ENCODE results near the gene C16orf89.
"Not testable (repeated sequence)": the region's sequence is repeated elsewhere in the genome, so short reads cannot be mapped to it uniquely, and the experiment has no call there.

C16orf89 gene

DNA sequence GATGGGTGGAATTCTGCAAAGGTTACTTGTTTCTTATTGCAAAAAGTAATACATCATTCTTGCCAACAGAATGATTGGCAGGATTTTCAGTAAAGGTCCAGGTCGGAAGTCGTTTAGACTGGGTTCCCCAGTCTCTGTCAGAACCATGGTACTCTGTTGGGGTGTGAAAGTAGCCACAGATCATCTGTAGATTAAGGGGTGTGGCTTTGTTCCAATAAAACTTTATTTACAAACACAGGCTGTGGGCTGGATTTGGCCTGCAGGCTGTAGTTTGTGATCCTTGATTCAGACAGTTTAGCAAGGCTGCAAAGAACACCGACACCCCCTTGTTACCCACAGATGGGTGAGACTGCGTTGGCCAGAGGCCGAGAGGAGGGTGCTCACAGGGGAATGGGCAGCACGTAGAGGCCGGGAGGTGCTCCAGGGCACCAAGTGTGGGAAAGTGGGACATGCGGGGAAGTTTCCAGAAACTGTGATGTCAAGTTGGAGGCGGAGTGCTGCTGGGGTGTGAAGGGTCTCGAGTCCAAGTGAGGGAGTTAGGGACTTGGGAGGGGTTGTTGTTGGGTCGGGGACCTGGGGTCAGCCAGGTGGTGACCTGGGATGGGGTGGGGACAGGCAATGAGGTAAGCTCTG lies 18.5 kb upstream of the C16orf89 start:
- DNase-seq, result not testable (repeated sequence)

GRCh38 chr16:5083646-5084045 lies 17.9 kb upstream of the C16orf89 start:
- not testable (repeated sequence) for DNase-seq

DNA sequence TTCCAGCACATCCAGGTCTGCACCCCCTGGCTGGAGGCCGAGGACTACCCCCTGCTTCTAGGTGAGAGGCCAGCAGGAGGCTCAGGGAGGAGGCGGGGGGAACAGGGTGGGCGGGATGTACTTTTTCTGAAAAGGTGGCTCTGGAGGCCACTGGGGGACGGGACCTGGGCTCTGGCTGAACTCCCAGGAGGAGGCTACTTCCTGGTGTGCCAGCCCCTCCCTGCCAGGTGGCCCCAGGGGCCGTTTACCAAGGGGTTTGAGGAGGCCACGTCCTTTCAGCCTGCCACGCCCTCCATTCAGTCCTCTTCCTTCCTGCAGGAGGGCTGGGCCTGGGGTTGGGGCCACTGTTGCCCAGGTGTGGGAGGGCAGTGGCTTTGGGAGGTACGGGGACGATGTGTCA lies 15.2 kb upstream of the C16orf89 start:
- DNase-seq, result not testable (repeated sequence)

DNA sequence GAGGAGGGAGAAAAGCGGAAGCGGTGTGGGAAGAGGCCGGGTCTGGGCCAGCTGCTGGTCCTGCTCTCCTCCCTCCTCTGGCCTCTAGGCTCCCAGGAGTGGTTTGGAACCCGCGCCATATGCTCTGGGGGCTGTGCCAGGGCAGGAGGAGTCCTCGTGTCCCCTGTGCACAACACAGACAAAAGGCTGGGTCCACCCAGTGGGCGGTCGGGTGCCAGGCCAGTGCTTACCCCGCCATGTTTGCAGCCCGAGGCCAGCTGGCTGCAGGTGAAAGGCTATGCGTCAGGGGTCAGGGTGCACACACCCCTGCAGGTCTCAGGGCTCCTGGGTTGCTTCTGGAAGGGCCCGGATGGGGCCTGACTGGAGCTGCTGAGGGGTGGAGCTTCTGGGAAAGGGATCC lies 14.7 kb upstream of the C16orf89 start:
- not testable (repeated sequence) for DNase-seq

- DNase-seq, result no peak
Observed at GRCh38 chr16:5078626-5079025, 12.9 kb upstream of the C16orf89 start.

DNA sequence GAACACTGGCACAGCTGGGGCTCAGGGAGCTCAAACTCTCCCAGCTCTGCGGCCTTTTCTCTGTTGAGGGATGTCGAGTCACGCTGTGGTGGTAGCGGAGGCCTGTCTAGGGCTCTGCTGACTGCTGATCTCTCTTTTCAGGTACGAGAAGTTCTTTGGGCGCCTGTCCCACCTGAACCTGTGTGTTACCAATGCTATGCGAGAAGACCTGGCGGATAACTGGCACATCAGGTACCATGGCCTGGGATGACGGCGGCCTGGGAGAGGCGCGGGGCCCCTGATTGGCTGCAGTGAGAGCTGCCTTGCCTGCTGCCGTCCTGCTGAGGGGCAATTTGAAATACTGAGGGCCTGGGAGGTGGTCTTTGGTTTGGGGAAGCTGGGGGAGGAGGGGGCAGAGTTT lies 11.5 kb upstream of the C16orf89 start:
- DNase-seq, result no peak

DNA sequence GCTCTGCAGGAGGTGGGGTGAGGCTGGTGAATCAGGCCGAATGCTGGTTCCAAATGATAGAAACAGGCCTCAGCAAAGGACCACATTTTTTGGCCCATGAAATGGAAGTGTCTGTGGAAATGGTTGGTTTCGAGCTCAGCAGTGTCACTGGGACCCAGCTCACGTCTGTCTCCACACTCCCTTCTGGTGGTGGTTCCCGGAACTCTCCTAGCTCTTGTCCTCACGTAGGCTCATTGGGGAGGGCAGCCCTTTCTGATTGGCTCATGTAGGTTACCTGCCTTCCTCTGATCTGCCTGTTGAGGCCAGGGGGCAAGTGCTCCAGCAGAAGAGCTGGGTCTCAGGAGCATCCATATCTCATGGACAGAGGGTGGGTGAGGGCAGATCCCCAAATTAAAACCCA lies 9.9 kb upstream of the C16orf89 start:
- DNase-seq, result no peak

DNA sequence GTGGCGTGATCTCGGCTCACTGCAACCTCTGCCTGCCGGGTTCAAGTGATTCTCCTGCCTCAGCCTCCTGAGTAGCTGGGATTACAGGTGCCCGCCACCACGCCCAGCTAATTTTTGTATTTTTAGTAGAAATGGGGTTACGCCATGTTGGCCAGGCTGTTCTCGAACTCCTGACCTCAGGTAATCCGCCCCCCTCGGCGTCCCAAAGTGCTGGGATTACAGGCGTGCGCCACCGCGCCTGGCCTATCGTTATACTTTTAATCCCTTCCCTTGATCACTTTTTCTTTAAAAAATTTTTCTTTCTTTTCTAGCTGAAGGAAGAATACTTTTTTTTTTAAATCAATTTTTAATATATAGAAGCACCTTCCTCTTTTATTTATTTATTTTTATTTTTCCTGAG lies 8.0 kb upstream of the C16orf89 start:
- DNase-seq, result not testable (repeated sequence)

DNA sequence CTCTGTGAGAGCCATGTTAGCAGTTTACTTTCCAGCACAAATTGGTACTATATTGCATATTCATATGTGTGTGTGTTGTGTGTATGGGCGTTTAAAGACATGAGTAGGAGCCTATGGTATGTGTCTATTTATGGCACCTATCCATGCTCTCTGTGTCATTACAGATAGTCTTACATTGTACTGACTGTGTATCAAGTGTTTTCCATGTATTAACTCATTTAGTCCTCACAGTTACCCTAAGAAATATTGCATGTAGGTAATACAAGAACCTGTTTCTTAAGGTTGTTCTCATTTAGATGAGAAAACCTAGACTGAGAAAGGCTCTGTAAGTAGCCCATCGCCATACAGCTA lies 7.5 kb upstream of the C16orf89 start:
- no peak for DNase-seq

DNA sequence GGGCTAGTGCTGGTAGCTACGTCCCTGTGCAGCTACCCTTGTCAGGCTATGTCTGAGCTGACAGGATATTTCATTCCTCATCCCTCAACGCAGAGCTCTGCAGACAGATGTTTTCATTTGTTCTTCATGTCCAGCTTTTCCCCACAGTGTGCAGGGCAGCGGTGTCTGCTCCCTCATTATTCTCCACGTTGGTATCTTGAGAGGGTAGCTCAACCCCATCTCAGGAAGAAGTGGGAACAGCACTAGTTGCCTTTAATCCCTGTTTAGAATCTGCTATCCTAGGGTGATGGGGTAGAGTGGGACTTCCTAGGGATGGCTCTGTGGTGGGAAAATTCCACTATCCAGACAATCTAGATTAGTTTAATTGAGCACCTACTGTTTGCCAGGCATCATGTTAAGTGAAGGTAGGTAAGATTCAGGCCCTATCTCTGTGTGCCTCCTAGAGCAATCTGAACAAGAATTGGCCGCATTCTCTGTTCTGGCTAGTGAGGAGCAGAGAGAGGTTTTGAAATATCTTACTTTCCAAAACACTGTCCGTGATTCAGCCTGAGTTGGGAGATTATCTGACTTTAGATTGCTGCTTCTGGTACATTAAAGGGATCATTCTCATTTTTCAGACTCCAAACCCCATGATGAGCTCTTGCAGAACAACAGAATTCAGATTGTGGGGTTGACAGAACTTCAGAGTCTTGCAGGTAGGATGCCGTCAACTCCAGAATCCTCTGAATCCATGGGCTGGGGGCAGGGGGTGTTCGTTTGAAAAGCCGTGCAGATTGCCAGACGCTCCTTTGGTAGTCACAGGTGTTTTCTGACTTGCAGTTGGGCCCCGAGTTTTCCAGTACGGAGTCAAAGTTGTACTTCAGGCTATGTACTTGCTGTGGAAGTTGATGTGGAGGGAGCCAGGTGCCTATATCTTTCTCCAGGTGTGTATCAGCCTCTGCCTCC lies 6.8 kb upstream of the C16orf89 start:
- DNase-seq, result no peak

- peak; percentile 91 for DNase-seq
Observed at GRCh38 chr16:5071681-5072333, 6.1 kb upstream of the C16orf89 start, which contains the start of gene ALG1. ALG1 (plus strand) TSS chr16:5071843; CDS start chr16:5071850, 7 bp downstream.

- no peak for DNase-seq
Observed at GRCh38 chr16:5071341-5071680, 5.6 kb upstream of the C16orf89 start.

DNA sequence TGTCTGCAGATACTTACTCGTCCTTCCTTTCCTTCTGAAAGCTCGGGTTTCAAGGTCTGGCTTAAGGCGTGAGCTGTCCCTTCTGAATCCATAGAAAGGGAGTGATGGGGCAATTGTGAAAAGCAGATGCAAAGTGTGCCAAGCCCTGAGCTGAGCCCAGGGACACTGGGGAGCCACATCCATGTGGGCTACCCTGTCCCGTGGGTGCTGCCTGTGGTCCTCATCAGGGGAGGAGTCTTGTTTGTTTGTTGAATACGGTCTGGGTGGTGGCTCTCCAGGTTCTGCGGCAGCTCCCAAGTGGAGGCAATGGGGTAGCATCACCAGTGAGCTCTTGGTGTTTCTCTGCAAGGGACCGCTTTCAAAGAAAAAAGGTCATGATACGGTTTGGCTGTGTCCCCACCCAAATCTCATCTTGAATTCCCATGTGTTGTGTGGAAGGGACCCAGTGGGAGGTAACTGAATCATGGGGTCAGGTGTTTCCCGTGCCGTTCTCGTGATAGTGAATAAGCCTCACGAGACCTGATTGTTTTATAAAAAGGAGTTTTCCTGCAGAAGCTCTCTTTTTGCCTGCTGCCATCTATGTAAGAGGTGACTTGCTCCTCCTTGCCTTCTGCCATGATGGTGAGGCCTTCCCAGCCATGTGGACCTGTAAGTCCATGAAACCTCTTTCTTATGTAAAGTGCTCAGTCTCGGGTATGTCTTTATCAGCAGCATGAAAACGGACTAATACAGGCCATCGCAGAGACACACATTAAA lies 4.9 kb upstream of the C16orf89 start:
- no peak for DNase-seq

DNA sequence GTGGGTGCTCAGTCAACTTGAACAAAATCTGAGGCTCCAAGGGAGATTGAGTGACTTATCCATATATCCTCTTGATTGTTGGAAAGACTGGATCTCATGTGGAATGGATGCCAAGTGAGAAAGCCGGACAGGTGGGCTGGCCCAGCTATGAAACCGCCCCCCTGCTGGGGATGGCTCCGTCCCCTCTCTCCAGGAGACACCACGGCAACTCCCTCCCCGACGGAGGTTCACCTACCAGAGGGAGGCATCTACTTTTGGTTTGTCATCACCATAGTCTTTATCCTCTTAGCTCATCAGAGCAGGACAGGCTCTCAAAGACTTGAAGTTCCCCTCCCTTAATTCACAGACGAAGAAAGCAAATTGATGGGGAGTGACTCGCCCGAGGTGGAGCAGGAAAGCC lies 4.1 kb upstream of the C16orf89 start:
- DNase-seq, result no peak

DNA sequence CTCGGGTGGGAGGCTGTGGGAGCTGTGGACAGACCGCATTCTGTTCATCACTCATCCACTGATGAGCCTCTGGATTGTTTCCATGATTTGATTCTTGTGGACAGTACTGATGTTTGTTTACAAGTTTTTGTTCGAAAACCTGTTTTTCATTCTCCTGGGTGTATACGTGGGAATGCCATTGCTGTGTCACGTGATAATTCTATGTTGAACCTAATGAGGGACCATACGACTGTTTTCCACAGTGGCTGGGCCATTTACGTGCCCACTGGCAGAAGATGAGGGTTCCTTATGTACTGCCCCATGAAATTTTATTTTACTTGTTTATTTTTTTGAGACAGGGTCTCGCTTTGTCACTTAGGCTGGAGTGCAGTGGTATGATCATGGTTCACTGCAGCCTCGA lies 3.3 kb upstream of the C16orf89 start:
- no peak for DNase-seq

DNA sequence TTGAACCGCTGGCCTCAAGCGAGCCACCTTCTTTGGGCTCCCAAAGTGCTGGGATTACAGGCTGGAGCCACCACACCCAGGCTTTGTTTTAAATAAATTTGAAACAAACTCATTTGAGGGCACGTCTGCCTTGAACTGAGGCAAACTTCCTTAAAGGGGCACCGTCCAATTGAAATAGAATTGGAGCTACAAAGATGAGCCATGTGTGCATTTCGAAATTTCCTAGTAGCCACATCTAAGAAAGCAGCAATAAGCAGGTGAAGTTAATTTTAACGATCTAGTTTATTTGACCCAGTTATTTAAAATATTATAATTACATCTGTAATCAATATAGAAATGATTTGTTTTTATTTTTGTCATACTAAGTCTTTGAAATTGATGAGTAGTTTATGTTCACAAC lies 755 bp upstream of the C16orf89 start:
- DNase-seq, result no peak

DNA sequence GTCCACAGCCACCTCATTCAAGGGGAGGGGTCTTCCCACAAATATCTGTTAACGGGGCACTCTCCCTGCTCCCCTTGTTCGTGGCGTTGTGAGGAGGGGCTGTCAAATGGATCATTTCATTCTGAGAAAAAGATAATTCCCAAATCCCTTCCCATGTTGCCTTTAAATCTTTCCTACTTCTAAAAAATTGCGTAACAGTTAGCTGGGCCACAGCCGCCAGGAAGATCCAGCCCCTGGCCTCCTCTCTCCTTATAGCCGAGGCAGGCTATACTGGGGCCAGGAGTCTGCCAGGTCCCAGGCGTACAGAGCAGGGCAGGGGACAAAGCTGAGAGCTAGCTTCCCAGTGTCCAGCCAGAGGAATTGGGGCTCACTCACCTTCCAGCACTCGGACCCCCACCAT lies 430 bp downstream of the C16orf89 start:
- DNase-seq, result no peak

DNA sequence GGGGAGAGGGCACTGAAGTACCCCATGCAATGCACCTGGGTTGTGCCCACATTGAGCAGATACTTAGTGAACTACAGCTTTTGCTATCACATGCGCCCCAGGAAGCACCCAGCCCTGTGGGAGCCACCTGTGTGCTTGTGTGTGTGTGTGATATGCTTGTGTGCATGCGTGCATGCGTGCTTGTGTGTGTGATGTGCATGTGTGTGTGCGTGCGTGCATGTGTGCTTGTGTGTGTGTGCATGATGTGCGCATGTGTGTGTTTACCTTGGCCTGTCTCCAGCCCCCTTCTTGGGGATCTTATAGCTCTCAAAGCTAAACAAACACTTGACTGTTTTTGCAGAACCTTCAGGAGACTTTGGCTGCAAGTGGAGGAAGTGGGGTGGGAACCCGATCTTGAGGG lies 841 bp downstream of the C16orf89 start:
- no peak for DNase-seq

DNA sequence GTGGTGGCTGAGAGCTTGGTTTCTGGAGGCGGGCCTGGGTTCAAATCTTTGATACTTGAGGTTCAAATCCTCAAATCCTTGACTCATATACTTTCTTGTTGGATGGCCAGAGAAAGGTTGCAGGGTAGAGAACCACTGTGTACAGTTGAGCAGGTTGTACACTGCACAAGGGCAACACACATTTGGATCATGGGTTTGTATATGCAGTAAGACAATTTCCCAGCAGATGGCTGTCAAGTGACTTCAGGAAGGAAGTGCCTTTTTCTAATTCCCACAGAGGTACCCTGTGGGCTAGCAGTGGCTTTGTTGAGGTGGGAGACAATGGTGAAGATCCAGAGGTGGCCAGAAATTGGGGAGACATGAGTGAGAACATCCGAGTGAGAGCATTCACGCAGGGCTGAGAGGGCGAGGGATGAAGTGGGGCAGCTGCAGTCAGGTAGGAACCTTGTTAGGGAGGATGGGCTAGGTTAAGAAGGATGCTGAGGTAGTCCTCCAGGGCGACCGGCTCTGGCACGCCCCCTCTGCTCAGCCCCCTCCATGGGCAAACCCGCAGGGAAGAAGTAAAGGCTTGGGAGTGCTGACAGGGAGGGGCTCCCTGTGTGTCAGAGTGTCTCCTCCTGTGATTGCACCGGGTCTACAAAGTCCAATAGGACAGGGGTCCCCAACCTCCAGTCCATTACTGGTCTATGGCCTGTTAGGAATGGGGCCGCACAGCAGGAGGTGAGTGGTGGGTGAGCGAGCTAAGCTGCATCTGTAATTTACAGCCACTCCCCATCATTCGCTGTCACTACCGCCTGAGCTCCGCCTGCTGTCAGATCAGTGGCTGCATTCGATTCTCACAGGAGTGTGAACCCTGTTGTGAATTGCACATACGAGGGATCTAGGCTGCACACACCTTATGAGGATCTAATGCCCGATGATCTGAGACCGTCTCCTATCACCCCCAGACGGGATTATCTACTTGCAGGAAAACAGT lies 2.7 kb downstream of the C16orf89 start:
- no peak for DNase-seq

- no peak for DNase-seq
Observed at GRCh38 chr16:5062051-5062450, 3.7 kb downstream of the C16orf89 start.

DNA sequence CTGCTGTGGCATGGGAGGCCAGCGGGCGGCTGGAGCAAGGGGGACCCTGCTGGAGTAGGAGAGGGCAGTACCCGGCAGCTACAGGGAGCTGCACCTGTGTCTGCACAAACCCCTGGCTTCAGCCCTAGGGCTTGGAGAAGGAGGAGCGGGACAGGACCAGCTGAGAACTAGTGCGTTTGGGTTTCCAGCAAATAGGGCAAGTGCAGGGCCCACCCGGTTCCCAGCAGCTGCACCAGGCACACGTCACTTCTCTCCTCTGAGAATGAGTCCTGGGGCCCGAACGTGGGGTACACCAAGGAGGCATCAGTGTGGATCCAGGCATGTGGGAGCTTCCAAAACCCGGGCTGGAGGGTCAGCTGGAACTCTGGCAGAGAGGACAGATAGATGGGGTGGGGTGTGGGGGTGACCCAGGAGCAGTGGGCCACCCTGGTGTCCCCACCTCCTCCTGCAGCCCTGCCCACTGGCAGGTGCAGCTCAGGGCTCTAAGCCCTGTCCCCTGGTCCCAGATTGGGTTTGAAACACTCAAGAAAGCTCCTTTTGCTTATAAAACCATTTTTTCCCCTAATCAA lies 5.6 kb downstream of the C16orf89 start:
- DNase-seq, result no peak

All from CD4-positive, alpha-beta T cell treated with Interleukin-6 for 4 hours (primary cell).